Nephron progenitor cell (in vitro differentiated cells): ENCODE measurements around the gene PTPRD.

ENCODE experiments used
- DNase-seq: peaks from one replicate; pipeline ENCODE4 v3.0.0; 2021
- H3K27ac Mint-ChIP-seq: 2 replicates; pipeline ENCODE4 v1.8.0; 2021; ENCODE audit warnings: mild to moderate bottlenecking, moderate library complexity, mixed read lengths
- H3K27me3 Mint-ChIP-seq: 2 replicates; pipeline ENCODE4 v1.8.0; 2021; ENCODE audit warnings: mild to moderate bottlenecking, low read depth, mixed read lengths; ENCODE audit not compliant: poor library complexity
- H3K36me3 Mint-ChIP-seq: 2 replicates; pipeline ENCODE4 v1.8.0; 2021; ENCODE audit warnings: low read depth, mixed read lengths
- H3K4me1 Mint-ChIP-seq: 2 replicates; pipeline ENCODE4 v1.8.0; 2021; ENCODE audit warnings: mixed read lengths
- H3K4me3 Mint-ChIP-seq: 2 replicates; pipeline ENCODE4 v1.8.0; 2021; ENCODE audit warnings: mild to moderate bottlenecking, moderate library complexity, mixed read lengths
- H3K9me3 Mint-ChIP-seq: 2 replicates; pipeline ENCODE4 v1.8.0; 2021; ENCODE audit warnings: mild to moderate bottlenecking, moderate library complexity, mixed read lengths
- CTCF ChIP-seq: fragments of 200-600 bp; sonication (generic); IDR thresholded peaks from 2 replicates; pipeline ENCODE4 v1.5.0; 2021; ENCODE audit warnings: antibody characterized with exemption

PTPRD gene

DNA sequence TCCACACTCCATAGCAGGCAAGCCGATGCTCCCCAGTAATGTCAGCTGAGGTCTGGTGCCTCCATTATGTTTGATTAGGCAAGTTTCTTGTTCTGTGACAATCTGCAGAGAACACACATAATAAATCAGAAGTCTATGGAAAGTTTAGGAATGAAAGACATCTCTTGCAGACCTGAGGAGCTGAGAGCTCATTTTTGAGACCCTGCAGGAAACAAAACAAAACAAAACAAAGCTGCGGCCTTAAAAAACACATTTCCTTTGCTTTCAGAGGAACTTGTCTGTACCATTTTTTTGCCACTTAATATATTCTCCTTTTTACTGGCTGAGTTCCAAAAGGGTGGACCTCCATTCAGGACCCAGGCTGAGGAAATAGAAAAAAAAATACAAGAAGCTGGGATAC, 2332.0 kb downstream of the PTPRD start:
- H3K27ac Mint-ChIP-seq: no peak overlapping the region
- DNase-seq: no peak
- peaks cover 11% of the 10 kb centered on the region for H3K36me3 Mint-ChIP-seq
- no peak overlapping the region for H3K4me3 Mint-ChIP-seq
- H3K27me3 Mint-ChIP-seq: no peaks in the 10 kb centered on the region
- TF ChIP-seq CTCF: no peak
- peaks cover 18% of the 10 kb centered on the region for H3K9me3 Mint-ChIP-seq
- H3K4me1 Mint-ChIP-seq: peaks cover 8% of the 10 kb centered on the region

DNA sequence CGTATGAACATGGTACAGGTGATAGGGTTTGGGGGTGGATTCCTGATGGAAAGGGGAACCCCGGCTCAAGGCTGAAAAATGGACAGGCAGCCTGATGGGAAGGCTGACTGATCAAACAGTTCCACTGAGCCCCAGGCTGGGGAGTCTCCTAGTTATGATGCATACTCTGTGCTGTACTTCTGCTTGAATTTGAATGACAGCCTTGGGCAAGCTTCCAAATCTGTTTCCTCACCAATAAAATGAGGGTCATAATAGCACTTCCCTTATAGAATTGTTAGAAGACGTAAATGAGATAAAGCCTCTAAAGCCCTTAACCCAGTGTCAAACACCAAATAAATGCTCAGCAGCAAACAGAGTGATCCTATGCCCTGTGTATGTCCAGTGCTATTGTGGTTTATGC, 2334.8 kb downstream of the PTPRD start:
- Mint-ChIP-seq H3K4me1 (peaks cover 6% of the 10 kb centered on the region), H3K27ac (no peak overlapping the region), H3K9me3 (peaks cover 32% of the 10 kb centered on the region), H3K4me3 (no peak overlapping the region), H3K27me3 (no peaks in the 10 kb centered on the region), H3K36me3 (peaks cover 11% of the 10 kb centered on the region)
- no peak for TF ChIP-seq CTCF
- no peak for DNase-seq

DNA sequence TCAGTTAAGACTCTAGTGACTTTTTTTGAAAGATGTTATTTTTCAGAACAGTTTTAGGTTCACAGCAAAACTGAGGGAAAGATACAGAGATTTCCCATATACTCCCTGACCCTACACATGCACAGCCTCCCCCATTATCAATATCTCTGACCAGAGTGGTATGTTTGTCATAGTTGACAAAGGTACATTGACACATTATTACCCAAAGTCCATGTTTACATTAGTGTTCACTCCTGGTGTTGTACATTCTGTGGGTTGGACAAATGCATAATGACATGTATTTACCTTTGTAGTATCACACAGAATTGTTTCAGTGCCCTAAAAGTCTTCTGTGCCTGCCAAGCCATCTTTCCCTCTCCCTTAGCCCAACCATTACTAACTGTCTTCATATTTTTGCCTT, 2342.6 kb downstream of the PTPRD start:
- Mint-ChIP-seq H3K9me3 (peaks cover 9% of the 10 kb centered on the region), H3K36me3 (no peaks in the 10 kb centered on the region), H3K27ac (no peak overlapping the region), H3K27me3 (no peaks in the 10 kb centered on the region), H3K4me1 (no peaks in the 10 kb centered on the region), H3K4me3 (no peak overlapping the region)
- no peak for TF ChIP-seq CTCF
- no peak for DNase-seq

- TF ChIP-seq CTCF: no peak
- no peaks in the 10 kb centered on the region for H3K27me3 Mint-ChIP-seq
- no peaks in the 10 kb centered on the region for H3K9me3 Mint-ChIP-seq
- no peaks in the 10 kb centered on the region for H3K36me3 Mint-ChIP-seq
- no peak overlapping the region for H3K4me3 Mint-ChIP-seq
- H3K27ac Mint-ChIP-seq: no peak overlapping the region
- H3K4me1 Mint-ChIP-seq: no peaks in the 10 kb centered on the region
- no peak for DNase-seq
Observed at GRCh38 chr9:8268881-8269280, 2343.9 kb downstream of the PTPRD start.

DNA sequence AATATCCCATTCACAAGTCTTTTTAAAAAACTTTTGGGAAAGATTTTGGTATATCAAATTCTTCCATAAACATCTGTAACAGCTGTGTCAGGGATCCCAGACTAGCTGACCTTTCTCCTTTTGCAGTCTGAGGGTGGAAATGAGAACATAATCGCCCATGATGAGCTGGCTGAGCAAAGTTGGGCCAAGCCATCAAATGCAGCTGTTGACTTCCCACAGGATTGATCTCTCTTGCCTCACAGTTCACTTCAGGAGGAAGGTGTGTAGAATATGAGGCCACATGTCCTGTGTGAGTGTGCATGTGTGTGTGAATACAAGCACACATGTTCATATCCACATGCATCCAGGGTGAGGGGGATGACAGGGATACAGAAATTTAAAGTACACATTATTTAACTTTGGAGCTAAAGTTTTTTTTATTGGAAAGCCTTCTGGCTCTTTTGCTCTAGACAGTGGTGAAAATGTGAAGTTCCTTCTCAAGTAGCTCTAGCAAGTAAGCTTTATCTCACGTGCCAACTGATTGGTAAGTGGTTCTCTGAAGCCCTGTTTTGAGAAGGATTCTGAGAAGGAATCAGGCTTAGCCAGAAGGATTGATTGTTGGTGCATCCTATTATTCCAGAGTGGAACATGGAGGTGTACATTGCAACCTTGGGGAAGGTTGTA, 2344.5 kb downstream of the PTPRD start:
- DNase-seq: no peak
- Mint-ChIP-seq H3K4me1 (peaks cover 2% of the 10 kb centered on the region), H3K36me3 (no peaks in the 10 kb centered on the region), H3K27ac (no peak overlapping the region), H3K9me3 (no peaks in the 10 kb centered on the region), H3K27me3 (no peaks in the 10 kb centered on the region), H3K4me3 (no peak overlapping the region)
- TF ChIP-seq CTCF: no peak

DNA sequence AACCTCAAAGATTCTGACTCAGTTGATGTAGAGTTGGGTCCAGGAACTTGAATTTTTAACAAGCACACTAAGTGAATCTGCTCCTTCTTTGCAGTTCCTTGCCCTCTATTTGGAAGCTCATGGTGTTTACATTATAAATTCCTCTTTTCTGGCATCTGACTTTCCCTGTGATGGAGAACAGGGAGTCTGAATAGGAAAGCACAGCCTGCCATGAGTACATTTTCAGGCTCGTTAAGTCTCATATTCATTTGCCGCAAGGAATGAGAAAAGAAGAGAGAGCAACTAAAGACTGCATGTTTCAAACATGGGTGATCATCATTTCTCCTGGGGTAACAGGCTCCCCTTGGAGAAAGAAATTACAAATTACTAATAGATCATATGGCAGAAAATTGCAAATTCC, 2345.2 kb downstream of the PTPRD start:
- no peak overlapping the region for H3K27ac Mint-ChIP-seq
- TF ChIP-seq CTCF: no peak

More for the DNA sequence above, 2345.2 kb downstream of the PTPRD start:
- Mint-ChIP-seq H3K4me3 (no peak overlapping the region), H3K4me1 (peaks cover 9% of the 10 kb centered on the region), H3K27me3 (no peaks in the 10 kb centered on the region), H3K9me3 (no peaks in the 10 kb centered on the region), H3K36me3 (no peaks in the 10 kb centered on the region)
- no peak for DNase-seq
